ENCODE measurements around the gene ZNF302. TPM values are rescaled to one million over a fixed set of nuclear protein-coding genes. Genes with fewer than 3 reads are reported as not detected.

Gene ZNF302
- total and polyA plus RNA-seq, 2 experiments from 2014 or later: 16.6 to 27.4 TPM

DNA sequence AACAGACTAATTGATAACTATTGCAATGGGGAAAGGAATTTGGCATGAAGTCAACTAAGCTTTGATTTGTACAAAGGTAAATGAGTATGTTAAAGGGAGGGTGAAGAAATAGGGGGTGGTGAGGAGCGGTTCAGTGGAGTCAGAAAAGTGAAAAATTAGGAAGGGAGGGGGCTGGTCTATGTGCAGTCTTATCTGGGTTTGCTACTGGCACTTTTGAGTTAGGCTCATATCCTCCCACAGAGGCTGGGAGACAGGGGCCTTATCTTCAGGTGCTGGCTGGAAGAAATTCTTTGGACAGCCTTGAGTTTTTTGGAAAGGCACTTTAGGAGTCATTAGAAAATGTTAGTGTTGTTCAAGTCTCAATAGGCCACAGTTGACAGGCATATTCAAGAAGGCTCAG lies 11.1 kb downstream of the ZNF302 start:
- Histone ChIP-seq H3K4me3 (no peak overlapping the region), H3K4me1 (ENCODE audit: insufficient read depth) (no peaks in the 10 kb centered on the region), H2AFZ (no peak overlapping the region), H3K79me2 (replicated peaks; ENCODE audit: insufficient read depth) (no peaks in the 10 kb centered on the region), H3K27me3 (ENCODE audit: insufficient read depth) (no peaks in the 10 kb centered on the region), H3K4me2 (no peak overlapping the region), H3K27ac (ENCODE audit: low read depth) (no peak overlapping the region), H3K9me2 (ENCODE audit: insufficient read depth) (no peaks in the 10 kb centered on the region), H3F3A (replicated peaks; ENCODE audit: low read depth) (no peaks in the 10 kb centered on the region), H3K36me3 (ENCODE audit: insufficient read depth) (peaks cover 17% of the 10 kb centered on the region), H4K20me1 (replicated peaks; ENCODE audit: insufficient read depth) (no peaks in the 10 kb centered on the region)
- TF ChIP-seq ZNF331 (CRISPR knock-in tag; IDR thresholded peaks at IDR 0.05; ENCODE audit: low read depth) (no peak), CREB1 (CRISPR knock-in tag; IDR thresholded peaks at IDR 0.05; ENCODE audit: low read depth) (no peak)
- Mint-ChIP-seq H3K4me1 (peaks cover 4% of the 10 kb centered on the region; the same call in 2 of the 3 replicates), H3K36me3 (ENCODE audit: low read depth) (peaks cover 25% of the 10 kb centered on the region), H3K9me3 (peaks cover 31% of the 10 kb centered on the region; the same call in 2 of the 3 replicates), H3K27ac (no peak overlapping the region), H3K4me3 (no peak overlapping the region), H3K27me3 (ENCODE audit: insufficient read depth, low read depth, poor library complexity) (no peaks in the 10 kb centered on the region)
- ATAC-seq: no peak
- no peak for DNase-seq (ENCODE audit: low spot score)

DNA sequence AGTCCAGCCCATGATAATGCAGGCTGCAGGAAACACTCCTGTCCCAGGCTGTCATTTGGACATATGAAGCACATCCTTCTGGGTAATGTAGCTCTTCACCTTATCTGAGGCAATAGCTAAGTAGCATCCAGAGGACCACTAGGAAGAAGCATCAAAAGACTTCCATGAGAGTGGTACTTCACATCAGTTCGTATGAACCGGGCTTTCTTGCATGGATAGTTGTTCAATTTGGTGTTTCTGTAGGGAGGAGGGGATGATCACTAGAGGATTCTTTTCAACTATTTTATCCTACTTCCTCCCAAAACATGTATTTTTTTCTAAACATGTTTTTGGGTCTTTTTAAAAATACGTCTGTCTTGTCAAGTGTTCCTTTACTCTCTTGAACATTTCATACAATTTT lies 12.9 kb downstream of the ZNF302 start:
- peaks cover 18% of the 10 kb centered on the region; the same call in 2 of the 3 replicates for H3K9me3 Mint-ChIP-seq
- Histone ChIP-seq H3K36me3 (ENCODE audit: insufficient read depth) (0 out of 2 replicates have a peak, but pooled peaks cover under 1% of the 10 kb centered on the region), H3K79me2 (replicated peaks; ENCODE audit: insufficient read depth) (no peaks in the 10 kb centered on the region), H2AFZ (no peak overlapping the region), H3K27me3 (ENCODE audit: insufficient read depth) (no peaks in the 10 kb centered on the region), H3K4me3 (no peak overlapping the region), H3F3A (replicated peaks; ENCODE audit: low read depth) (no peaks in the 10 kb centered on the region), H3K27ac (ENCODE audit: low read depth) (no peak overlapping the region), H3K4me2 (no peak overlapping the region), H3K4me1 (ENCODE audit: insufficient read depth) (no peaks in the 10 kb centered on the region), H4K20me1 (replicated peaks; ENCODE audit: insufficient read depth) (no peaks in the 10 kb centered on the region), H3K9me2 (ENCODE audit: insufficient read depth) (no peaks in the 10 kb centered on the region)
- peaks cover 7% of the 10 kb centered on the region; the same call in 2 of the 3 replicates for H3K36me3 Mint-ChIP-seq (ENCODE audit: low read depth)
- no peaks in the 10 kb centered on the region for H3K27me3 Mint-ChIP-seq (ENCODE audit: insufficient read depth, low read depth, poor library complexity)
- peaks cover 4% of the 10 kb centered on the region; the same call in 2 of the 3 replicates for H3K4me1 Mint-ChIP-seq
- ATAC-seq (no peak), DNase-seq (ENCODE audit: low spot score) (no peak)
- H3K4me3 Mint-ChIP-seq: no peak overlapping the region
- no peak overlapping the region for H3K27ac Mint-ChIP-seq
- TF ChIP-seq, protein P1, sequence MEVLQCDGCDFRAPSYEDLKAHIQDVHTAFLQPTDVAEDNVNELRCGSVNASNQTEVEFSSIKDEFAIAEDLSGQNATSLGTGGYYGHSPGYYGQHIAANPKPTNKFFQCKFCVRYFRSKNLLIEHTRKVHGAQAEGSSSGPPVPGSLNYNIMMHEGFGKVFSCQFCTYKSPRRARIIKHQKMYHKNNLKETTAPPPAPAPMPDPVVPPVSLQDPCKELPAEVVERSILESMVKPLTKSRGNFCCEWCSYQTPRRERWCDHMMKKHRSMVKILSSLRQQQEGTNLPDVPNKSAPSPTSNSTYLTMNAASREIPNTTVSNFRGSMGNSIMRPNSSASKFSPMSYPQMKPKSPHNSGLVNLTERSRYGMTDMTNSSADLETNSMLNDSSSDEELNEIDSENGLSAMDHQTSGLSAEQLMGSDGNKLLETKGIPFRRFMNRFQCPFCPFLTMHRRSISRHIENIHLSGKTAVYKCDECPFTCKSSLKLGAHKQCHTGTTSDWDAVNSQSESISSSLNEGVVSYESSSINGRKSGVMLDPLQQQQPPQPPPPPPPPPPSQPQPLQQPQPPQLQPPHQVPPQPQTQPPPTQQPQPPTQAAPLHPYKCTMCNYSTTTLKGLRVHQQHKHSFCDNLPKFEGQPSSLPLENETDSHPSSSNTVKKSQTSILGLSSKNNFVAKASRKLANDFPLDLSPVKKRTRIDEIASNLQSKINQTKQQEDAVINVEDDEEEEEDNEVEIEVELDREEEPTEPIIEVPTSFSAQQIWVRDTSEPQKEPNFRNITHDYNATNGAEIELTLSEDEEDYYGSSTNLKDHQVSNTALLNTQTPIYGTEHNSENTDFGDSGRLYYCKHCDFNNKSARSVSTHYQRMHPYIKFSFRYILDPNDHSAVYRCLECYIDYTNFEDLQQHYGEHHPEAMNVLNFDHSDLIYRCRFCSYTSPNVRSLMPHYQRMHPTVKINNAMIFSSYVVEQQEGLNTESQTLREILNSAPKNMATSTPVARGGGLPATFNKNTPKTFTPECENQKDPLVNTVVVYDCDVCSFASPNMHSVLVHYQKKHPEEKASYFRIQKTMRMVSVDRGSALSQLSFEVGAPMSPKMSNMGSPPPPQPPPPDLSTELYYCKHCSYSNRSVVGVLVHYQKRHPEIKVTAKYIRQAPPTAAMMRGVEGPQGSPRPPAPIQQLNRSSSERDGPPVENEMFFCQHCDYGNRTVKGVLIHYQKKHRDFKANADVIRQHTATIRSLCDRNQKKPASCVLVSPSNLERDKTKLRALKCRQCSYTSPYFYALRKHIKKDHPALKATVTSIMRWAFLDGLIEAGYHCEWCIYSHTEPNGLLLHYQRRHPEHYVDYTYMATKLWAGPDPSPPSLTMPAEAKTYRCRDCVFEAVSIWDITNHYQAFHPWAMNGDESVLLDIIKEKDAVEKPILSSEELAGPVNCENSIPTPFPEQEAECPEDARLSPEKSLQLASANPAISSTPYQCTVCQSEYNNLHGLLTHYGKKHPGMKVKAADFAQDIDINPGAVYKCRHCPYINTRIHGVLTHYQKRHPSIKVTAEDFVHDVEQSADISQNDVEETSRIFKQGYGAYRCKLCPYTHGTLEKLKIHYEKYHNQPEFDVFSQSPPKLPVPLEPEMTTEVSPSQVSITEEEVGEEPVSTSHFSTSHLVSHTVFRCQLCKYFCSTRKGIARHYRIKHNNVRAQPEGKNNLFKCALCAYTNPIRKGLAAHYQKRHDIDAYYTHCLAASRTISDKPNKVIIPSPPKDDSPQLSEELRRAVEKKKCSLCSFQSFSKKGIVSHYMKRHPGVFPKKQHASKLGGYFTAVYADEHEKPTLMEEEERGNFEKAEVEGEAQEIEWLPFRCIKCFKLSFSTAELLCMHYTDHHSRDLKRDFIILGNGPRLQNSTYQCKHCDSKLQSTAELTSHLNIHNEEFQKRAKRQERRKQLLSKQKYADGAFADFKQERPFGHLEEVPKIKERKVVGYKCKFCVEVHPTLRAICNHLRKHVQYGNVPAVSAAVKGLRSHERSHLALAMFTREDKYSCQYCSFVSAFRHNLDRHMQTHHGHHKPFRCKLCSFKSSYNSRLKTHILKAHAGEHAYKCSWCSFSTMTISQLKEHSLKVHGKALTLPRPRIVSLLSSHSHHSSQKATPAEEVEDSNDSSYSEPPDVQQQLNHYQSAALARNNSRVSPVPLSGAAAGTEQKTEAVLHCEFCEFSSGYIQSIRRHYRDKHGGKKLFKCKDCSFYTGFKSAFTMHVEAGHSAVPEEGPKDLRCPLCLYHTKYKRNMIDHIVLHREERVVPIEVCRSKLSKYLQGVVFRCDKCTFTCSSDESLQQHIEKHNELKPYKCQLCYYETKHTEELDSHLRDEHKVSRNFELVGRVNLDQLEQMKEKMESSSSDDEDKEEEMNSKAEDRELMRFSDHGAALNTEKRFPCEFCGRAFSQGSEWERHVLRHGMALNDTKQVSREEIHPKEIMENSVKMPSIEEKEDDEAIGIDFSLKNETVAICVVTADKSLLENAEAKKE (CRISPR knock-in tag; IDR thresholded peaks at IDR 0.05): no peak
- TF ChIP-seq STAT1 (IDR thresholded peaks at IDR 0.05; ENCODE audit: unreplicated experiment): no peak
- TF ChIP-seq EZH2phosphoT487 (IDR thresholded peaks at IDR 0.05; ENCODE audit: unreplicated experiment): no peak
- TF ChIP-seq NANOG (IDR thresholded peaks at IDR 0.05; ENCODE audit: borderline replicate concordance): no peak
- no peak for TF ChIP-seq JUNB (IDR thresholded peaks at IDR 0.05; ENCODE audit: unreplicated experiment)
- TF ChIP-seq, protein P2, sequence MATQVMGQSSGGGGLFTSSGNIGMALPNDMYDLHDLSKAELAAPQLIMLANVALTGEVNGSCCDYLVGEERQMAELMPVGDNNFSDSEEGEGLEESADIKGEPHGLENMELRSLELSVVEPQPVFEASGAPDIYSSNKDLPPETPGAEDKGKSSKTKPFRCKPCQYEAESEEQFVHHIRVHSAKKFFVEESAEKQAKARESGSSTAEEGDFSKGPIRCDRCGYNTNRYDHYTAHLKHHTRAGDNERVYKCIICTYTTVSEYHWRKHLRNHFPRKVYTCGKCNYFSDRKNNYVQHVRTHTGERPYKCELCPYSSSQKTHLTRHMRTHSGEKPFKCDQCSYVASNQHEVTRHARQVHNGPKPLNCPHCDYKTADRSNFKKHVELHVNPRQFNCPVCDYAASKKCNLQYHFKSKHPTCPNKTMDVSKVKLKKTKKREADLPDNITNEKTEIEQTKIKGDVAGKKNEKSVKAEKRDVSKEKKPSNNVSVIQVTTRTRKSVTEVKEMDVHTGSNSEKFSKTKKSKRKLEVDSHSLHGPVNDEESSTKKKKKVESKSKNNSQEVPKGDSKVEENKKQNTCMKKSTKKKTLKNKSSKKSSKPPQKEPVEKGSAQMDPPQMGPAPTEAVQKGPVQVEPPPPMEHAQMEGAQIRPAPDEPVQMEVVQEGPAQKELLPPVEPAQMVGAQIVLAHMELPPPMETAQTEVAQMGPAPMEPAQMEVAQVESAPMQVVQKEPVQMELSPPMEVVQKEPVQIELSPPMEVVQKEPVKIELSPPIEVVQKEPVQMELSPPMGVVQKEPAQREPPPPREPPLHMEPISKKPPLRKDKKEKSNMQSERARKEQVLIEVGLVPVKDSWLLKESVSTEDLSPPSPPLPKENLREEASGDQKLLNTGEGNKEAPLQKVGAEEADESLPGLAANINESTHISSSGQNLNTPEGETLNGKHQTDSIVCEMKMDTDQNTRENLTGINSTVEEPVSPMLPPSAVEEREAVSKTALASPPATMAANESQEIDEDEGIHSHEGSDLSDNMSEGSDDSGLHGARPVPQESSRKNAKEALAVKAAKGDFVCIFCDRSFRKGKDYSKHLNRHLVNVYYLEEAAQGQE (IDR thresholded peaks at IDR 0.05; ENCODE audit: unreplicated experiment): no peak
- no peak for TF ChIP-seq ZNF114 (CRISPR knock-in tag; IDR thresholded peaks at IDR 0.05)
- no peak for TF ChIP-seq CREB1 (CRISPR knock-in tag; IDR thresholded peaks at IDR 0.05; ENCODE audit: low read depth)
- TF ChIP-seq, protein P3, sequence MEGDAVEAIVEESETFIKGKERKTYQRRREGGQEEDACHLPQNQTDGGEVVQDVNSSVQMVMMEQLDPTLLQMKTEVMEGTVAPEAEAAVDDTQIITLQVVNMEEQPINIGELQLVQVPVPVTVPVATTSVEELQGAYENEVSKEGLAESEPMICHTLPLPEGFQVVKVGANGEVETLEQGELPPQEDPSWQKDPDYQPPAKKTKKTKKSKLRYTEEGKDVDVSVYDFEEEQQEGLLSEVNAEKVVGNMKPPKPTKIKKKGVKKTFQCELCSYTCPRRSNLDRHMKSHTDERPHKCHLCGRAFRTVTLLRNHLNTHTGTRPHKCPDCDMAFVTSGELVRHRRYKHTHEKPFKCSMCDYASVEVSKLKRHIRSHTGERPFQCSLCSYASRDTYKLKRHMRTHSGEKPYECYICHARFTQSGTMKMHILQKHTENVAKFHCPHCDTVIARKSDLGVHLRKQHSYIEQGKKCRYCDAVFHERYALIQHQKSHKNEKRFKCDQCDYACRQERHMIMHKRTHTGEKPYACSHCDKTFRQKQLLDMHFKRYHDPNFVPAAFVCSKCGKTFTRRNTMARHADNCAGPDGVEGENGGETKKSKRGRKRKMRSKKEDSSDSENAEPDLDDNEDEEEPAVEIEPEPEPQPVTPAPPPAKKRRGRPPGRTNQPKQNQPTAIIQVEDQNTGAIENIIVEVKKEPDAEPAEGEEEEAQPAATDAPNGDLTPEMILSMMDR (conservative IDR thresholded peaks at IDR 0.05; ENCODE audit: low read depth in 2 of 2): no peak
- TF ChIP-seq POLR2AphosphoS5 (IDR thresholded peaks at IDR 0.05; ENCODE audit: low read depth): no peak
